NCI-H1436 treated with DMSO at 0.1 percent for 48 hours (cell line): ENCODE results near the gene PRELID1.
"Not testable (repeated sequence)": the region's sequence is repeated elsewhere in the genome, so short reads cannot be mapped to it uniquely, and the experiment has no call there.

Experiments
- DNase-seq: peaks from one replicate; lab custom pipeline; 2025; lab: John Stamatoyannopoulos, UW

PRELID1 gene, protein sequence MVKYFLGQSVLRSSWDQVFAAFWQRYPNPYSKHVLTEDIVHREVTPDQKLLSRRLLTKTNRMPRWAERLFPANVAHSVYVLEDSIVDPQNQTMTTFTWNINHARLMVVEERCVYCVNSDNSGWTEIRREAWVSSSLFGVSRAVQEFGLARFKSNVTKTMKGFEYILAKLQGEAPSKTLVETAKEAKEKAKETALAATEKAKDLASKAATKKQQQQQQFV

DNA sequence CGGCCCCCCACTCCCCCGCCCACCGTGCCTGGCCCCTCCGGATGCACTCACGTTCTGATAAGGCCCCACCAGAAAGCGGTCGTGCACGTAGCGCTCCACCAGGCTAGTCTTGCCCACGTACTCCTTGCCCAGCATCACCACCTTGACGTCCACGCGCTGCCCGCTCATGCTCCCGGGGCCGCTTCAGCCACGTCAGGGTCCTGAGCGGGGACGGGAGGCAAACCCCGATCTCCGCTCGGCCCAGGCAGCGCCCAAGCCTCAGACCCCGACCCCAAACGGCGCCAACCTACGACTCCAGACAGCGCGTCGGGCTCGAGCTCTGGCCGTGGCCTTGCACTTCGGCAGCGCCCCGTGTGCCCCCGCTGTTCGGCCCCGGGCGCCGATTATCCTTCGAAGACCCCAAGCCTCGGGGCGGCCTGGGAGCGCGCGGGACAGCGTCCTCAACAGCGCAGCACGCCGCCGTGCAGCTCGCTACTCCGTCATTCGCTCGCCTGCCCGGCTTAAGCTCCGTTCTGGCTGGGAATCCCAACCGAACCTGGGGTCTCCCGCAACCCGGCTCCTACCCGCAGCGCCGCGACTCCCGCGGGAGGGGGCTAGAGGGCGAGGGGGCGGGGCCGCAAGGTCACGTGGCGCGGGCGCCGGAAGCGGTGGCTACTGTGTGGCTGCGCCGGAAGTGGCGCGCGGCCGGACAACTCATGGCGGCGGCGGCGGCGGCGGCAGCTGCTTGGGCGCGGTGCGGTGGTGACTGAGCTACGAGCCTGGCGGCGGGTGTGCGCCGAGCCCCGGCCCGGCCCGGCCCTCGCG, at the start of gene PRELID1, which contains the start of gene RAB24:
TSS of gene PRELID1 (plus strand) at position 679 of the 804 bp plus-strand sequence. CDS start 187 bp downstream, outside the sequence.
TSS of gene RAB24 (minus strand) at position 599 of the 804 bp plus-strand sequence. CDS start at position 168, 431 bp downstream.
- no peak for DNase-seq

DNA sequence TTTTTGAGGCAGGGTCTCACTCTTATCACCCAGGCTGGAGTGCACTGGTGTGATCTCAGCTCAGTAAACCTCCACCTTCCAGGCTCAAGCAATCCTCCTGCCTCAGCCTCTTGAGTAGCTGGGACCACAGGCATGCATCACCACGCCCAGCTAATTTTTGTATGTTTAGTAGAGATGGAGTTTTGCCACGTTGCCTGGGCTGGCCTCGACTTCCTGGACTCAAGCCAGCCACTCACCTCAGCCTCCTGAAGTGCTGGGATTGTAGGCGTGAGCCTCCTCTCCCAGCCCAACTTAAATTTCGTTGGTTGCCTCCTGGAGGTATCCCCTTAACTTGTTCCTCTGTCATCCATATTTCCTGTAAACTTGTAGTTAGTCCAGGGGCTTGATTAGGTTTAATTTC, 47.3 kb upstream of the PRELID1 start:
- DNase-seq = no peak

DNA sequence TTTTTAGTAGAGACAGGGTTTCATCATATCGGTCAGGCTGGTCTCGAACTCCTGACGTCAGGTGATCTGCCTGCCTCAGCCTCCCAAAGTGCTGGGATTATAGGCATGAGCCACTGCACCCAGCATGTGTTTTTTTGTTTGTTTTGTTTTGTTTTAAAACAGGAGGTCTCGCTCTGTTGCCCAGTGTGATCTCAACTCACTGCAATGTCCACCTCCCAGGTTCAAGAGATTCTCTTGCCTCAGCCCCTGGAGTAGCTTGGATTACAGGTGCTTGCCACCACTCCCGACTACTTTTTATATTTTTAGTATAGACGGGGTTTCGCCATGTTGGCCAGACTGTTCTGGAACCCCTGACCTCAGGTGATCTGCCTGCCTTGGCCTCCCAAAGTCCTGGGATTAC, 44.9 kb upstream of the PRELID1 start:
- DNase-seq = not testable (repeated sequence)

DNA sequence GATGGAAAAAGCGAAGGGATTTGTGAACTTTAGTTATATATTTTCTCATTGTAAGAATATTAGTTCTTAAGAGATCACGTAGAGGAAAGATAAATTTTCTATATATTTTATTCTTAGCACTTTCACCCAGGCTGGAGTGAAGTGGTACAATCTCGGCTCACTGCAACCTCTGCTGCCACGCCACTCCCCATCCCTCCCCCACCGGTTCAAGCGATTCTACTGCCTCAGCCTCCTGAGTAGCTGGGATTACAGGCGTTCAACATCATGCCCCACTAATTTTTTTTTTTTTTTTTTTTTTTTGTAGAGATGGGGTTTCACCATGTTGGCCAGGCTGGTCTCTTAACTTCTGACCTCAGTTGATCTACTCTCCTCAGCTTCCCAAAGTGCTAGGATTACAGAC, 42.6 kb upstream of the PRELID1 start:
- no peak for DNase-seq

DNA sequence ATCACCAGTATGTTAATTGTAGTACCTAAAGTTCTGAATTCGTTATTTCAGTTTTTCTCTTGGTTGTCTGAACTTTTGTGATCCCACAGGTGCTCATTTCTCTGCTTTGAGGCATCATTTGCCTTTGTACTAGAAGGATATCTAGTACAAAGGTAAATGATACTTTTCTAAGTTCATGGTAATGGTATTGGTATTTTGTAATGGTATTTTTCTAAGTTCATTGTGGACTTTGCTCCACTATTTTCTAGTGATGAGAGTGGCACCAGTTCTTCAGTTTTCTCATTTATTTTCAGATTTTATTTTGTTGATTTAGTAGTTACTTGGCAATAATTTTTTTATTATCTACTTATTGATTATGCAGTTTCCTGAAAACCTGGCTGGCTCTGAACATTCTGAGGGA, 42.1 kb upstream of the PRELID1 start:
- DNase-seq = no peak

DNA sequence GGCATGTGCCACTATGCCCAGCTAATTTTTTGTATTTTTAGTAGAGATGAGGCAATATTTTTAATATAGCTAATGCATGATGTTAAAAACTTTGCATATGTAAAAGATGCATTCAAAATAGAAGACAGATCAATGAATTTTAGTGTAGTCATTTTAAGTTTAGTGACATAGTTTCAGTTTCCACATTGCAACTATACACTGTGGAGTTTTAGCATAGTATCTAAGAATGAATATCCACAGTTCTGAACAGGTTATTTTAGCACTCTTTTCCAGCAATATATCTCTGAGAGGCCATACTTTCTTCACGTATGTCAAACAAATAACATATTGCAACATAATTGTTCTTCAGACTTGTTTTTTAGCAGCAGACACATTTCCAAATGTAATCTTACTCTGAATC, 39.4 kb upstream of the PRELID1 start:
- DNase-seq = no peak

DNA sequence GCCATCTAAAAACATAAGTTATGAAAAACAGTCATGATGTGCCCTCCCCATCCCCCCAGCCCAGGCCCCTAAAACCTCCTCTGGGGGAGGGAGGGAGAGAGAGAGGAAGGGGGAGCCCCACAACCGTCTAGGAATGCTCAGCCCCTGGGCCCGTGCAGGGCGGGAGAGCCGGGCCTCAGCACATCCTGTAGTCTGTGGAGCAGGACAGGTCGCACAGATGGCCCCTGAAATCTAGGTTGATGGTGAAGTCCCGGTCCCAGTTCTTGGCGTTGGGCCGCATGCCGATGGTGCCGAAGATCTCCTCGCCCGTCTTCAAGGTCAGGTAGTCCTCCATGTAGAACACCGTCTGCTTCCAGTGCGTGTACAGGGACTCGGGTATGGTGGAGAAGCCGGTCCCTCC, 38.2 kb upstream of the PRELID1 start:
- DNase-seq = no peak

DNA sequence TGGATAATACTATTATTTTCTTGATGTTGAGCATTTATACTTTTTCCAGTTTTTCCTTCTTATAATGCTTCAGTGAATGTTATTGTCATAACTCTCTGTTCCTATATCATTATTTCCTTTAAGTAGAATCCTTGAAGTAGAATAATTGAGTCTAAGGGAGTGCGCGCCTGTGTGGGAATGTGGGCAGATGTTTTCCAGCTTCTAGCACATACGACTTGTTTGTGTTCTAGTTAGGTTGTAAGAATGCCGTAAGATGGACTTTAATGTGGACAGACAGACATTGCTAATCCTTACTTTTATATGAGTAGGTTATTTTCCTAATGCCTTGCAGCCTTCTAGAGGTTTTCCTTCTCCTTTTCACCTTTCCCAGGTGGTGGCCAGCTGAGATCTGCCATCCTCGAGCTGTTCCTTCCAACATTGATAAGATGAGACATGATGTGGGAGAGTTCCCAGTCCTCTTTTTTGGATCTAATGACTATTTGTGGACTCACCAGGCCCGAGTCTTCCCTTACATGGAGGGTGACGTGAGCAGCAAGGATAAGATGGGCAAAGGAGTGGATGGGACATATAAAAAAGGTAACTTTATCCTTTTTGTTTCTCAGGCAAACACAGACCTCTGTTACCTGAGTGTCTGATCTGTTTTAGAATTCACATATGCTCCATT, 34.2 kb upstream of the PRELID1 start:
- no peak for DNase-seq

DNA sequence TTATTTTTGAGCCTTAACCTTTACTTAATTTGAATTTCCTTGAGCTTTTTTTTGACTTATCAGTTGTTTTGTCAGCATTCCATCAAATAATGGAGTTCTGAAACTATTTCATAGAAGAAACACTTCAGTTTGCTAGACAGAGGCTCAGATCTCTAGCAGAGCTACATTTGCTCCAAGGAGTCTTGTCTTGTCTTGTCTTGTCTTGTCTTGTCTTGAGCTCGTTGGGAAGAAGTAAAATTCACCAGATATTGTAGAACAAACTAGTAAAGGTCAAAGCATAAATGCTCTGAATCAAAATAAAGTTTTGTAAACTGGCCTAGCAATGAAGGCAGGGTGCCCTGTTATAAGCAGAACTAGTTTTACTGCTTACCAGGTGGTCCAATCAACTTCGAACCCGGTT, 33.6 kb upstream of the PRELID1 start:
- no peak for DNase-seq

DNA sequence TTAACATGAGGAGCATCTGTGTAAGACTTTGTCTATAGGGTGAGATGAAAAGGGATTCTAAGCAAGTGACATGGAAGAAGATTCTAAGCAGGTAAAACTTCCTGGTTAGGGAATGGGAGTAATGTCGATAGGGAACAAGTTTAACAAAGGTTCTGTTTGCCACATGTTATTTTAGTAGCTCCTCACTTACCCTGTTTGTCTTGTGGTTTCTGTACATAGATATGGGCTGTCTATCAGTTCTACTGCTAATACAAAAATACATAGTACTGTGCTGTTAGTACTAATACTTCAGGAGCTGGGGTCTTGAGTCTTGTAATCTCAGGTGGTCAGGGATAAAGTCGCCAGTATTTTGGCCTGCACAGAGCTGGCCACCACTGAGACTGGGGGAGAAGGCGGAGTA, 32.9 kb upstream of the PRELID1 start:
- DNase-seq = no peak

DNA sequence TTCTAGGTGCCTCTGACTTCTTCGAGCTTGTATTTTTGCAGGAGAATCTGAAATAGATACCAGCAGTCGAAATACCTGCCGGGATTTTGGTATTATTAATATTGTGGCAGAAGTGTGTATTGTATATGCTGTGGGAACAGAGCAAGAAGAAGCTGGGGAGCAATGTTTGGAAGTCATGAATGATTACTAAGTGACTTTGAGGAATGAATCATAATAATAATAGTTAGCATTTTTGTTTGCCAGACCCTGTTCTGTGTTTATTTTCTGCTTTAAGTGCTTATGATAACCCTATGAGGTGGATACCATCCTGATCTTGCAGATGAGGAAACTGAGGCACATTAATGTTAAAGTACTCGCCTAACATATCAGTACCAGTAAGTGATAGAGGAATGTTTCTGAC, 32.5 kb upstream of the PRELID1 start:
- no peak for DNase-seq

DNA sequence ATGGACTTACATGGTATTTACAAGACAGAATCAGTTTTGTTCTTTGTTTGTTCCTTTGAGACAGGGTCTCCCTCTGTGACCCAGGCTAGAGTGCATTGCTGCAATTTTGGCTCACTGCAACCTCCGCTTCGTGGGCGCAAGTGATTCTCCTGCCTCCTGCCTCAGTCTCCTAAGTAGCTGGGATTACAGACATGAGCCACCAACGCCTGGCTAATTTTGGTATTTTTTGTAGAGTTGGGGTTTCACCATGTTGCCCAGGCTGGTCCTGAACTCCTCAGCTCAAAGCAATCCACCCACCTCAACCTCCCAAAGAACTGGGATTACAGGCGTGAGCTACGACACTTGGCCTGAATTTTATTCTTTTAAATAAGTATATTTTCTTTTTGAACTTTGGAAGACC, 27.7 kb upstream of the PRELID1 start:
- DNase-seq = no peak

DNA sequence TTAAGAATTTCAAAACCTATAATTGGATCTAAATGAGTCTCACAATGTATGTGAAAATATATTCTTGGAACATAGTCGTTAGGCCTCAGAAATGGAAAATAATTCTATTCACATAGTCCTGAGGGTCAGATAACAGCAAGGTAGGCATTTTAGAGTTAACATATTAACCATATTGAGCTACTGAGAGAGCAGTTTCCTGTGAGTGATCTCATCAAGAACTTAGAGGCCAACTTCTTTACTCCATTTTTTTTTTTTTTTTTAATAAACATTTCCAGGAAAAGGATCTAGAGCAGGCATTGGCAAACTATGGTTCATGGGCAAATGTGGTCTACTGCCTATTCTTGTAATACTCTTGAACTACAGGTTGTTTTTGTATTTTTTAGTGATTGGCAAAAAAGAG, 26.7 kb upstream of the PRELID1 start:
- no peak for DNase-seq

DNA sequence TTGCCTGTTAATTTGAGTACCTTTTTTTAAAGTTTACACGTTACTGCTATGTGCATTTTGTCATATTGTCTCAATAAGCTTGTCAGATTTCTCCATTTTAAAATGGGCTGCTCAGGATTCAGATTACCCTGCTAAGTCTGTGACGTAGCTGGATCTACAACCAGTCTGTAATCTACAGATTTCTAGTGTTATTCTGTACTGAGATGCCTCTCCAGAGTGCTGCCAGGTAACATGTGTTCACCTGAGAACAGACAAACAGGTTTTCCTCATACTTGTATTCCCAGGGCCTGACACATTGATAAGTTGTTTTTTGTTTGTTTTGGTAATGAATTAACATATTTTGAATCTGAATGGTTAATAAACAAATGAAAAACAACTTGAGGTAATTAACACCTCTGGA, 15.4 kb upstream of the PRELID1 start:
- no peak for DNase-seq

DNA sequence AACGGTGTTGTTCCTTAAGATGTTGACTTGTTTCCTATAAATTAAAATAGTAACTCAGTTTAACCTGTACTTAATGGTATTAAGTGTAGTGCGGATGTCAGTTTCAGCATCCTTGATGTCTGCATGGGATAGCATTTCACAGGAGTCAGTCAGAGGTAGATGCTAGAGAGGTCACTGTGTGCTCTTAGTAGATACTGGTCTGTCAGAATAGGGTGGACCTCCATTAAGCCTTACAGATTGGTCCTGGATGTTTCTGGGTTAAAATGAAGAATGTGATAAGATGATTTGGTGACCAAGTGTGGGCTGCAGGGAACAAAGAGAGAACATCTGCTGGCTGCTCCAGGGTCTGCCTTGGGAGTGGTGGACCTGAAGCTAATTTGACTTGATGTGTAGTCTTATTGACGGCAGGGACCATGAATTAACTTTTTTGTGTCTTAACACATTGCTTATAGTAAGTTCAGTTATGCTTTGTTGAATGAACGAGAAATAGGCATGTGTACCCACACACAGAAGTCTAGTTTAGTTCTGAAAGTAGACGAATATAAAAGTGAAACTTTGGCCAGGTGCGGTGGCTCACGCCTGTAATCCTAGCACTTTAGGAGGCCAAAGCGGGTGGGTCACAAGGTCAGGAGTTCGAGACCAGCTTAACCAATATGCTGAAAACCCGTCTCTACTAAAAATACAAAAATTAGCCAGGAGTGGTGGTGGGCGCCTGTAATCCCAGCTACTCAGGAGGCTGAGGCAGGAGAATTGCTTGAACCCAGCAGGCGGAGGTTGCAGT, 12.6 kb upstream of the PRELID1 start:
- DNase-seq = no peak

DNA sequence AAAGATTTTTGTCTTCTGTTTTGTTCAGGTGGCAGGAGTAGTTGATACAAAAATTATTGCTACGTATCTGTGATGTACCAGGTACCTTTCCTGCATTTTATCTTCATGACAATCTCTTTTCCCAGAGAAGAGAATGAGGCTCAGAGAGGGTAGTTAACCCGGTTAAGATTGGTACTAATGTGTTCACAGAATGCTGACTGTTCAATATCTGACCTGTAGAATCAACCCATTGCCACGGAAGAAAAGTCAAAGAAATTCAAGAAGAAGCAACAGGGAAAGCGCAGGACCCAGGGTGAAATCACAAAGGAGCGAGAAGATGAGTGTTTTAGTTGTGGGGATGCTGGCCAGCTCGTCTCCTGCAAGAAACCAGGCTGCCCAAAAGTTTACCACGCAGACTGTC, 11.9 kb upstream of the PRELID1 start:
- no peak for DNase-seq

DNA sequence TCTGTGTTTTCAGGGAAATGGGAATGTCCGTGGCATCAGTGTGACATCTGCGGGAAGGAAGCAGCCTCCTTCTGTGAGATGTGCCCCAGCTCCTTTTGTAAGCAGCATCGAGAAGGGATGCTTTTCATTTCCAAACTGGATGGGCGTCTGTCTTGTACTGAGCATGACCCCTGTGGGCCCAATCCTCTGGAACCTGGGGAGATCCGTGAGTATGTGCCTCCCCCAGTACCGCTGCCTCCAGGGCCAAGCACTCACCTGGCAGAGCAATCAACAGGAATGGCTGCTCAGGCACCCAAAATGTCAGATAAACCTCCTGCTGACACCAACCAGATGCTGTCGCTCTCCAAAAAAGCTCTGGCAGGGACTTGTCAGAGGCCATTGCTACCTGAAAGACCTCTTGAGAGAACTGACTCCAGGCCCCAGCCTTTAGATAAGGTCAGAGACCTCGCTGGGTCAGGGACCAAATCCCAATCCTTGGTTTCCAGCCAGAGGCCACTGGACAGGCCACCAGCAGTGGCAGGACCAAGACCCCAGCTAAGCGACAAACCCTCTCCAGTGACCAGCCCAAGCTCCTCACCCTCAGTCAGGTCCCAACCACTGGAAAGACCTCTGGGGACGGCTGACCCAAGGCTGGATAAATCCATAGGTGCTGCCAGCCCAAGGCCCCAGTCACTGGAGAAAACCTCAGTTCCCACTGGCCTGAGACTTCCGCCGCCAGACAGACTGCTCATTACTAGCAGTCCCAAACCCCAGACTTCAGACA, 9.6 kb upstream of the PRELID1 start:
- DNase-seq = no peak

DNA sequence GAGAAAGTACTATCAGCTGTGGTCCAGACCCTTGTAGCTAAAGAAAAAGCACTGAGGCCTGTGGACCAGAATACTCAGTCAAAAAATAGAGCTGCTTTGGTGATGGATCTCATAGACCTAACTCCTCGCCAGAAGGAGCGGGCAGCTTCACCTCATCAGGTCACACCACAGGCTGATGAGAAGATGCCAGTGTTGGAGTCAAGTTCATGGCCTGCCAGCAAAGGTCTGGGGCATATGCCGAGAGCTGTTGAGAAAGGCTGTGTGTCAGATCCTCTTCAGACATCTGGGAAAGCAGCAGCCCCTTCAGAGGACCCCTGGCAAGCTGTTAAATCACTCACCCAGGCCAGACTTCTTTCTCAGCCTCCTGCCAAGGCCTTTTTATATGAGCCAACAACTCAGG, 9.0 kb upstream of the PRELID1 start:
- no peak for DNase-seq

DNA sequence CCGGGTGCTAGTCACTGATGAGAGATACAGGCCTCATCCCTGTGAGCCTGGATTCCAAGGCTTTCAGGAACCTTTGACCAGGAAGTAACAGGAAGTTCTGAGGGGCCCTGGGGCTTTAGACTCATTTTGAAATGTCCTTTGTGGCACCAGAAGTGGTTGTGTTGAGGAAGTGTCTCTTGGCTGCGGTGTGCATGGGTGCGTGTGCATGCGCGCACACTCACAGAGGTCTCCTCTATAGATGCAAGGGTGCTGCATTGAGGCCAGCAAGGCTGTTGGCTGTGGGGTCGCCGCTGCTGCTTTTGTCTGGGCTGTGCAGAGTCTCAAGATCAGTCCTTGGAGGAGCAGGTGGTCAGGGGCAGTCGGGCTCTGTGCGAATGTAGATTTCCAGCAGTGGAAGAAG, 7.7 kb upstream of the PRELID1 start:
- DNase-seq = no peak

DNA sequence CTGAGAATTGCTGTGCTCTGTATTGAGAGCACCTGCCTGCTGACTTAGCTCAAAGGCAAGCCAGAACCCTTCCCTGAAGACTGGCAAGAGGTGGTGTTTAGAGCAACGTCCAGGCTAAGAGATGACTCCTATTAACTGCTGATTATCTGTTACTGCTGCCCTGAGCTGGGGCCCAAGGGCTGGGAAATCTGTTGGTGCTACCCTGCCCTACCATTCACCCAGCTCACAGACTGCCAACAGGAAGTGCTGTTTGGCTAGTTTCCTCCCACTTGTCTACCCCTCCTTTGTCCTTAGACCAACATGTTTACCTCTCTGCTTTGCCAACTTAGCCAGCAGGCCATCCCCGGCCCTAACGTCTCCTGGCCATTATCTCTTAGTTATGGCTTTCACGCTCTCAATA, 7.0 kb upstream of the PRELID1 start:
- DNase-seq = no peak

DNA sequence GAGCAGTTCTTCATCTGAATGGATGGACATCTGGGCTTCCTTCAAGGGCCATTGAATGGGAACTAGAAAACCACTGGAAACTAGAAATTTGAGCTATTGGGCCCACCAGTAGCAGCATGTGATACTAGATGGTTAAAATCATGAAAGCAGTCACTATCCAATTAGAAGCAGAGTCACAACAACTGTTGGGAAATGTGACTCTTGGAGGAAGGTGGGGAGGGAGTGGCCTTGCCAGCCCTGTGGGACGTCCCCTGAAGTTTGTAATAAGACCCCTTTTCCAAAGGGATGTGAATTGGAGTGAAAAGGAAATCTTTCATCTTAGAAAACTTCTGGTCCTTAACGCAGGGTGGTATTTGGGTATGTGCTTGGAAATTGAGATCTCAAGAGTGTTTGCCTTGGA, 5.7 kb upstream of the PRELID1 start:
- no peak for DNase-seq

DNA sequence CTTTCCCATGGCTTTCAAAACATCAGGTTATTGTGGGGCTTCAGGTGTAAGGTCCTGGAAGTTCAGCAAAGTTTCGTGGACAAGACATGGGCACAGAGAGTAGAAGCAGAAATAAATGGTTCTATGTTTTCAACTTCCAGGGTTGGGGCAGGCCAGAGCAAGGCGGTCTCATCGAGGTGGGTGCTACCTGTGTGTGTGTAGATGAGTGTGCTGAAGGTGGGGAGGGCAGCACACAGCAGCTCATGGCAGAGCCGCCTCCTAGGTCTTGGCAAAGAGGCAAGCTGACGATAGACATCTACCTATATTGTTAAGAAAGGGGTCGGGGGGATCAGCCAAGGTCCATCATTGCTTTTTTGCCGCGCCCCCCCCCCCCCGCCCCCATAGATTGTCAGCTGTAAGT, 3.9 kb upstream of the PRELID1 start:
- DNase-seq = no peak
